NCI-H146 (cell line): ENCODE data around the gene DISP3.

Source experiments
- DNase-seq: peaks from one replicate; lab custom pipeline; 2025; lab: John Stamatoyannopoulos, UW

DISP3 gene

DNA sequence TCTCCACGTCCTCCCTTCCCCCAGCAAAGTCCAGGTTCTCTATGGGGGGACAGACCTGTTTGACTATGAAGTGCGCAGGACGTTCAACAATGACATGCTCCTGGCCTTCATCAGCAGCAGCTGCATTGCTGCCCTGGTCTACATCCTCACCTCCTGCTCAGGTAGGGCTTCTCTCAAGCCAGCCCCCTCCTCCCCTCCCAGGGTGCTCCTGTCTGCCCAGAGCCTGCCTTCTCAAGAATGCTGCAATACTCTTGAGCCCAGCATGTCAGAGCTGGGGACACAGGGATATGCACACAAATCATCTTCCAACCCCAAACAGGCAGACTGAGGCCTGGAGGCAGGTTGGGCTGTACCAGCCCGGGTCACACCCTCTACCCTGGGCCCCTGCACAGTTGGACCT, 35.4 kb downstream of the DISP3 start:
- no peak for DNase-seq

DNA sequence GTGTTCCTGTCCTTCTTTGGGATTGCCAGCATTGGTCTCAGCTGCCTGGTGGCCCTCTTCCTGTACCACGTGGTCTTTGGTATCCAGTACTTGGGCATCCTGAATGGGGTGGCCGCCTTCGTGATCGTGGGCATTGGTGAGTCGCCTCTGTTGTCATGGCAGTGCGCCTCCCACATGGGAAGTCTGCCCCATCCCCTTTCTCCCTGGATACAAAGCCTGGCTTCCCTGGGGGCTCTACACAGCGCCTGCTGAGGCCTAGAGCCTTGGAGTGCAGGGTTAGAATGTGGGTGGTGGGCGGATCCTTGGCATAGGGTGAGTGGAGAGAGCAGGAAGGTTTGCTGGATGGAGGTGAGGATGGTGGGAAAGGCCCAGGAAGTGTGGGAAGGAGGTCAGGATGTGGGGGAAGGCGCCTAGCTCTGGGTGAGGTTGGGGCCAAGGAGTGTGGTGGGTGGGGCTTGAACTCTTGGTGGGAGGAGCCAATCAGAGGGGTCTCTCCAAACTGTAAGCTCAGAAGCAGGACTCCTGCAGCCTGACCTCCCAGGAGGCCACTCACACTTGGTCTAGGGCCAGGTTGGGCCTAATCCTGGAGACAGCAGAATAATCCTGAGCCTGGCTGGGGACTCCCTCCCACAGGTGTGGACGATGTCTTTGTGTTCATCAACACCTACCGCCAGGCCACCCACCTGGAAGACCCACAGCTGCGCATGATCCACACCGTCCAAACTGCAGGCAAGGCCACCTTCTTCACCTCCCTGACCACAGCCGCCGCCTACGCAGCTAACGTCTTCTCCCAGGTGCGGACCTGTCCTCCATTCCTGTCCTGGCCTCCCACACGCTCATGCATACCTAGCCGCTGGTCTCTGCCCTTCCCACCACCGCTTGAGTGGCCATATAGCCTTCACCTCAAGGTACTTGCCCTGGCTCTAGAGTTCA, 36.7 kb downstream of the DISP3 start:
- DNase-seq = no peak

DNA sequence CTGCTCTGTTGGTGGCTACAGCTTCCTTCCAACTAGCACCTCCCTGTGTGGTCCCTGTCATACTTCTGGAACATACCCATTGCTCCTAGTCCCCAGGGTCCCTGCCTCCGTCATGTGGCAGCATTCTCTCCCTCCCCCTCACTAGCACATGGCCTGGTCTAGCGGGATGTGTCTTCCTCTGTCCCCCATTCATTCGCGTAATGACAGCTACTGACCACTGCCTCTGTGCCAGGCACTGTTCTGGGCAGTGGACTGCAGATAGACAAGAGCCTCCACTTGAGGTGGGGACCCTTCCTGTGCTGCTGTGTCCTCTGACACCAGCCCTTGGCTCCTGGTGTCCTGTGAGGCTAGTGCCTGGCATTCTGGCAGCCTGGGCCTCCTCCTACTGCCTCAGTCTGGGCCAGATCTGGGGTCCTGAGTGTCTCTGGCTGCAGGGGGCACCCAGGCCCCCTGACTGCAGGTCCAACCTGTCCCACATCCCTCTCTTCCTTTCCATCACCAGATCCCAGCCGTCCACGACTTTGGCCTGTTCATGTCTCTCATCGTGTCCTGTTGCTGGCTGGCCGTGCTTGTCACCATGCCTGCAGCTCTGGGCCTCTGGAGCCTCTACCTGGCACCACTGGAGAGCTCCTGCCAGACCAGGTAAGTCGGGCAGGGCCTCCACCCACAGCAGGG, 38.1 kb downstream of the DISP3 start:
- no peak for DNase-seq

DNA sequence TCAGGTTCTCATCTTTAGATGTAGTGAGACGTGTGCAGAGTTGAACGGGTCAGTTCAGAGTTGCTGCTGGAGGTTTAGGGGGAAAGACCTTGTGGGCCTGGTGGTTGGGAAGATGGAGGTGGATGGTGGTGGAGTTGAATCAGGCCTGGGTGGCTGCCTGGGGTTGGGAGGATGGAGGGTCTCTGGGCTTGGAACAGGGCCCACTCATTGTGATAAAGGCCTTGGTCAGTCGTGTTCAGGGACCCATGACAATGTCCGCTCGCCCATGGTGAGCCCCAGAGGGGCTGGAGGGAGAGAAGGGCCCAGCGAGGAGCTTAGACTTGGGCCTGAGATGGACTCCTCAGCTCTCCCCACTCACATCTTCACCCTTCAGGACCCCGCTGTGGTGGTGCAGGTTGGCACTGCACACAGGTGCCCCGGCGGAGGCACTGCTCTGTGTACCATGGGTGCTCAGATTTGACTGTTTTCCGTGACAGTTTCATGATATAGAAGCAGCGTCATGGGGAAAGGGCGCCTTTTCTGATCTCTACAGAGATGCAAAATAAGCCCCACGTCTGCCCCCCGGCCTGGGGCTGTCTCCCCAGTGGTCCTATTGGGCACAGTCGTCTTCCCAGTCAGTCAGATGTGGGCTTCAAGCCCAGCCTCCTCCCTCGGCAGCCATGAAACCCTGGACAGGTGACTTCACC, 39.2 kb downstream of the DISP3 start:
- no peak for DNase-seq

DNA sequence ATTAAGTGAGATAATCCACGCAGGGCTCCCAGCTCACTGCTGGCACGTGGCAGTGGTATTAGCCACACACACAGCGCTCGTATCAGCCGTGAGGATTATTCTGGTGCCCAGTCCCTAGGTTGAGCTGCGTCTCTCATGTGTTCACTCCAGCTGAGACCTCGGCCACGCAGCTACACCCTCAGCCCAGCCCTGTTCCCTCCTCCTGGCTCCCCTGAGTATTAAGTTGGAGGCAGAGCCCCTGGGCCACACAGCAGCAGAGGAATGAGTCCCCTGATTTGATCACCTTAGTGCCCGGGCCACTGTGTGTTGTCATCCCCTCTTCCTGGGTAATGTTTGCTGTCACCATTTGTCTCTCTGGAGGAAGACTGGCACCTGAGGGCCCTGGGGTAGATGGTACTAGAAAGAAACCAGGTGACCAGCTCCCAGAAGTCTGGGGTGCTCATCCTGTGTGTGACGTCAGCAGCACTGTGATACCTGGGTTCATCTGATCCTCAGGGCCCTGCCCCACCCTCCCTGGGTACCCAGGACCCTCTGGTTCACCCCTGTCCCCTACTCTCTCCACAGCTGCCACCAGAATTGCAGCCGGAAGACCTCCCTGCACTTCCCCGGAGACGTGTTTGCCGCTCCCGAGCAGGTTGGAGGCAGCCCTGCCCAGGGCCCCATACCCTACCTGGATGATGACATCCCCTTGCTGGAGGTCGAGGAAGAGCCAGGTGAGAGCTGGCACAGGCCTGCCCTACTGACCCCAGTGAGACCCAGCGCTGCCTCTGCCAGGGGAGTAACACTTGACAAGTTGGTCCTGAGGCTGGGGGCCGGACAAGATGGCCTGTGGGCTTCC, 40.1 kb downstream of the DISP3 start:
- no peak for DNase-seq

DNA sequence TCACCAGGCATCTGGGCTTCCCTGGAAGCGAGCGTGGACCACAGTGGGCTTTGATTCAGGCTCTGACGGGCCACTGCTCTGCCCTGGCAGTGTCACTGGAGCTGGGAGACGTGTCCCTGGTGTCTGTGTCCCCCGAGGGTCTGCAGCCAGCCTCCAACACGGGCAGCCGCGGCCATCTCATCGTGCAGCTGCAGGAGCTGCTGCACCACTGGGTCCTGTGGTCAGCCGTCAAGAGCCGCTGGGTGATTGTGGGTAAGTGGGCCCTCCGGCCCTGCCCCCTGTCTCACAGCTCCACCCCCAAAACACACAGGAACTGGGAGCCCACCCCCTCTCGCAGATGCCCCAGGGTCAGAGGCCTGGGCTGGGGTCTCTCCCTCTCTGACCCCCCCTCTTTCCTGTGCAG, 40.7 kb downstream of the DISP3 start:
- no peak for DNase-seq

DNA sequence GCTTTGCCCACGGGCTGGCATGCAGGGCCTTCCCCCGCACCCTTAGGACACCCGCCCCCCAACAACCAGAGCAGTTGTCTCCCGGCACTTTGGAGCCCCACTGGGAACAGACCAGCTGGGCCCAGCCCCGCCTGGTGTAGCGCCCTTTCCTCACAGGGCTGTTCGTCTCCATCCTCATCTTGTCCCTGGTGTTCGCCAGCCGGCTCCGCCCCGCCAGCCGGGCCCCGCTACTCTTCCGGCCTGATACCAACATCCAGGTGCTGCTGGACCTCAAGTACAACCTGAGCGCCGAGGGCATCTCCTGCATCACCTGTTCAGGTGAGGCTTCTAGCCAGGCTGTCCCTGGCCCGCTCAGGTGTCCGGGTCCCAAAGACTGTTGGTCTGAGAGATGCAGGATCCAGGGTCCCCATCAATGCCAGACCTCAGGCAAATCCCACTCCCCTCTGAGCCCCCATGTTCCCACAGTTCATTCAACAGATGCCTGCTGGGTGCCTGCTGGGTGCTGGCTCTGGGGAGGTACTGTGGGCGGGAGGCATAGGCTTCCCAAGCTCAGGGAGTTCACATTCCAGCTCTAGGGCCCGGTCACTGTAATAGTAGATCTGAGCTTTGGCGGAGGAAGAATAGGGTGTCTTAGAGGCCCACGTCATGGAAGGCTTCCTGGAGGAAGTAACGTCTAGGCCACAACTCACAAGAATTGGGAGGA, 41.7 kb downstream of the DISP3 start:
- DNase-seq = no peak

DNA sequence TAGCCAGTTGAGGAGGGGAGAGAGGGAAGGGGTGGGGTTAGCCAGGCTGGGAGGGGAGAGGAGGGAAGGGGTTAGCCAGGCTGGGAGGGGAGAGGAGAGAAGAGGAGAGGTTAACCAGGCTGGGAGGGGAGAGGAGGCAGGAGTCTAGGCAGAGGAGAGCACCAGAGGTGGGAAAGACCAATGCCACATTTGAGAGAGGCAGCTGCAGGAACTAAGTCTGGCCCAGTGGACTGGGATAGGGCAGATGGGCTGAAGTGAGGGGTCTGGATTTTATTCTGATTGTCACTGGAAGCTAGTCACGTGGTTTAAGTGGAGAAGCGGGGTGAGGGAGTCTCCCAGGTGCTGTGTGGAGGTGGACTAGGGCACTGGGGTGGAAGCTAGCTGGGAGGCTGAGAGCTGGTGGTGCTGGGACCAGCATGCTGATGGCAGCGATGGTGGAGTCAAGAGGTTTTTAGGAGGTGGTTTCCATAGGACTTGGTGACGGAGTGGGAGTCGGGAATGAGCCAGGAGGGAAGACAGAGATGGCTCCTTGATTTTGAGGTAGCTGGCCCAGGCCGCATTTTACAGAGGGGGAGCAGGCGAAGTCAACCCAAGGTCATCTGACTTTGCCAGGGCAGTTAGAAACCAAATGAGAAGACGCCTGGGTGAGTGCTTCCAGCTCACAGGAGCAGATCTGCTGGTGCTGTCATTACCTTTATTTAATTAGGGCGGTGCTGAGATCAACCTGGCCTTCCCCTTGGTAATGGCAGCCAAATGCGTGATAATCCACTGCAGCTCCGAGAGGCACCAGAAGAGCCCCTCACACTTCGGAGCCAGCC, 42.8 kb downstream of the DISP3 start:
- no peak for DNase-seq

DNA sequence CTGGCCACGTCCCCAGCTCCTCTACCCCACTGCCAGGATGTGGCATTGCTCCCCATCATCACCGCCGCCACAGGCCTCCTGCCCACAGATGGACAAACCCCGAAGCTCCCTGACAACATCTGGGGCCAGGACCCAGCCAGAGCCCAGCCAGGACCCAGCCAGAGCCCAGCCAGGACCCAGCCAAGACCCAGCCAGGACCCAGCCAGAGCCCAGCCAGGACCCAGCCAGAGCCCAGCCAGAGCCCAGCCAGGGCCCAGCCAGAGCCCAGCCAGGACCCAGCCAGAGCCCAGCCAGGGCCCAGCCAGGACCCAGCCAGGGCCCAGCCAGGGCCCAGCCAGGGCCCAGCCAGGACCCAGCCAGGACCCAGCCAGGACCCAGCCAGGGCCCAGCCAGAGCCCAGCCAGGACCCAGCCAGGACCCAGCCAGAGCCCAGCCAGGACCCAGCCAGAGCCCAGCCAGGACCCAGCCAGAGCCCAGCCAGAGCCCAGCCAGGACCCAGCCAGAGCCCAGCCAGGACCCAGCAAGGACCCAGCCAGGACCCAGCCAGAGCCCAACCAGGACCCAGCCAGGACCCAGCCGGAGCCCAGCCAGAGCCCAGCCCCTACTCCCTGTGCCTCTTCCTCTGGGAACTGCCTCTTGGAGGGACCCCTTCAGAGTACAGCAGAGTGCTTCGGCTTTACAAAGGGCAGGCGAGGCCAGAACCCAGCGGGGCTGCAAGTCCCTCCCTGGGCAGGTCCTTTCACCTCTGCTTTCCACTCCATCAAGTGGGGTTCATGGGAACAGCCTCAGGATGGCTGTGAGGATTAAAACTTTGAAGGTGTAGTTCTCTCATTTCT, 43.7 kb downstream of the DISP3 start:
- no peak for DNase-seq

DNA sequence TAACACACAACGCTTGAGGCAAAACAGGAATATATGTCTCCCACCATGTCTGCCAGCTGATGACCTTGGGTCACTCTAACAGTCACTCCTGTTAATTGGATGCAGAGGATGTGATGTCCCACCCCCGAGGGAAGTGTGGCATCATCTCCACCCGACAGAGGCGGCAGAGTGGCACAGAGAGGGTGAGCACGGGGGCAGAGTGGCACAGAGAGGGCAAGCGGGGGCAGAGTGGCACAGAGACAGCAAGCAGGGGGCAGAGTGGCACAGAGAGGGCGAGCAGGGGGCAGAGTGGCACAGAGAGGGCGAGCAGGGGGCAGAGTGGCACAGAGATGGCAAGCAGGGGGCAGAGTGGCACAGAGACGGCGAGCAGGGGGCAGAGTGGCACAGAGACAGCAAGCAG, 44.3 kb downstream of the DISP3 start:
- DNase-seq = no peak

DNA sequence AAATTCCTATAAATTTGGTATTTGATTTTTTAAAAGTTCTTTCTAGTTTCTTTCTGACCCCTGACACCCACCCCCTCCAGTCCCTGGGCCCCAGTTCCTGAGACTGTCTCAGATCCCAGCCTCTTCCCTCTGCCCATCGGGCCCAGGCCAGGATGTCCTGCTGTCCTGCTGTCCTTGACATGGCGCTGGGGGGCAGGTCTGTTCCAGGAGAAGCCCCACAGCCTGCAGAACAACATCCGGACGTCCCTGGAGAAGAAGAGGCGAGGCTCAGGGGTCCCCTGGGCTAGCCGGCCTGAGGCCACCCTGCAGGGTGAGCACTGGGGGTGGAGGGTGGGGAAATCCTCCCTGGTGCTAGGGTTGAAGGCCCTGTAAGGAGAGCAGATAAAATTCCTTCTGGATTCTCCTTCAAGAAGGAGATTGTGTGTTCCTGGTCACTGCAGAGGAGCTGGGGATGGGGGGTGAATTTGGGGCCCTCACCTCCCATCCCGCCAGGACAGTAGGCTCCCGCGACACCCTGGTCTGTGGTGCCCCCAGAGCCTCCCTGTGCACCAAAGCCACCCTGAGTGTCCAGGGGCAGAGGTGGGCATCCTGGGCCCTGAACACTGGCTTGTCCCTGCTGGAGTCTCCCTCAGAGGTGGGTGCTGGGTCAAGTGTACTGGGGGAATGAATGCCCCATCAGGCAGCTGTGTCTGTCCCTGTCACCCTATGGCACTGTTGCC, 45.0 kb downstream of the DISP3 start:
- DNase-seq = no peak

DNA sequence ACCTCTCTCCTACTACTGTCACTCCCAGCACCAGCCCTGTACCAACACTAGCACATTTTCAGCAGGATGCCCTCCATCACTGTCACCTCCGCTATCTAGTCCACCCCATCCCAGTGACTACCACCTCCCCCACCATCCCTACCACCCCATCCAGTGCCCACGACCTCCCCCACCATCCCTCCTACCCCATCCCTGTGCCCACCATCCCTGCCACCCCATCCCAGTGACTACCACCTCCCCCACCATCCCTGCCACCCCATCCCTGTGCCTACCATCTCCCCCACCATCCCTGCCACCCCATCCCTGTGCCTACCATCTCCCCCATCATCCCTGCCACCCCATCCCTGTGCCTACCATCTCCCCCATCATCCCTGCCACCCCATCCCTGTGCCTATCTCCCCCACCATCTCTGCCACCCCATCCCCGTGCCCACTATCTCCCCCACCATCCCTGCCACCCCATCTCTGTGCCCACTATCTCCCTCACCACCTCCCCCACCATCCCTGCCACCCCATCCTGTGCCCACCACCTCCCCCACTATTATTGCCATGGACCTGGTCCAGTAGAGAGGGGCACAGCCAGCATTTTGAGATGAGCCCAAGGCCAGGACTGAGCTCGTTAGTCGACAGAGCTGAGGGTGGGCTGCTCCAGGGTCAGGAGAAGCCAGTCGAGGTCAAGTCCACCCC, 45.7 kb downstream of the DISP3 start:
- DNase-seq = no peak

DNA sequence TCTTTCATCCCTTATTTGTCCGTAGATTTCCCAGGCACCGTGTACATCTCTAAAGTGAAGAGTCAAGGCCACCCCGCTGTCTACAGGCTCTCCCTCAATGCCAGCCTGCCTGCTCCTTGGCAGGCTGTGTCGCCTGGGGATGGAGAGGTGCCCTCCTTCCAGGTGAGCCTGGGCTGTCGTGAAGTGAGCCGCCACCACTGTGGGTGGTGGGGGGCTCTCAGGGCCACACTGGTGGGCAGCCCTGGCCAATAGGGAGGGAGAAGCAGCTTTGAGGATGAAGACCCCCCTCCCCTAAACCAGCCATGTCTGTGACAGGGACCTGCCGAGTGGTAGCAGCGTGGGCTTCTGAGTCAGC, 46.2 kb downstream of the DISP3 start:
- no peak for DNase-seq

DNA sequence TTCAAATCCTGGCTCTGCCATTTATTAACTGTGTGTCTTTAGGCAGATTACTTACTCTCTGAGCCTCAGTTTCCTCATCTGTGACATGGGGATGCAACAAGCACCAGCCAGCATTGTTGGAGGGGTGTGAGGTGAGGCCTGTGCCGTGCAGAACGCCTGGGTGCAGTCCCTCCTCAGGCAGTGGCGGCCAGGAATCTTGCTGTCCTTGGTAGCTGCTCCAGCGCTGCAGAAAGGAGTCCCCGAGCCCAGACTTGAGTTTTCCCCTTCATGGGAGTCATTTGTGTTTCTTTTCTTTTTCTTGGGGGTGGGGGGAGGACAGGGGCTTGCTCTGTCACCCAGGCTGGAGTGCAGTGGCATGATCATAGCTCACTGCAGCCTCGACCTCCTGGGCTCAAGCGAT, 46.6 kb downstream of the DISP3 start:
- no peak for DNase-seq

DNA sequence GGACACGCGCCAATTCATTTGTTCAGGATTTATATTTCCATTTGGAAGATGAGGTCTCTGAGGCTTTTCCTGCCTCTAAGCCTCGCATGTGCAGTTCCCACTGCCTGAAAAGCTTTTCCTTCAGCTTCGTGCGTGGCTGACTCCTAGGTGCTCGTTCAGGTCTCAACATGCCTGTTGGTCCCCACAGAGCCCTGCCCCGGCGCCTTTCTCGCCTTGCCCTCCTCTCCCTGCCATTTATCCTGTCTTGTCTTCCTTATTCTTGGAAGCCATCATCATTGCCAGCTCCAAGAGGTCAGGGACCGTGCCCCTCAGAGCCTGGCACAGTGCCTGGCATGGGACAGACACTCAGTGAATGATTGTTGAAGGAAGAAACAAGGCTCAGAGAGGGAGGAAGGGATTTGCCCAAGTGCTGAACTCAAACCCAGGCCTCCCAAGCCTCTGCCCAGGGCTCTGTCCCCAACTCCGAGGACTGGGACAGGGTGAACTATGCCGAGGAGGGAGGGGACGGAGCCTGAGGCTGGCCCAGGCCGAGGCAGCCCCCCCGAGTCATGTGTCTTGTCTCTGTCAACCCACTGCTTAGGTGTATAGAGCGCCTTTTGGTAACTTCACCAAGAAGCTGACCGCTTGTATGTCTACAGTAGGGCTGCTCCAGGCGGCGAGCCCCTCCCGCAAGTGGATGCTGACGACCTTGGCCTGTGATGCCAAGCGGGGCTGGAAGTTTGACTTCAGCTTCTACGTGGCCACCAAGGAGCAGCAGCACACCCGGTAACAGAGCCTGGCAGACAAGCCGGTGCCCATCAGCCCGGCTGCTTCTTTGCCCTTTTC, 47.3 kb downstream of the DISP3 start:
- no peak for DNase-seq

DNA sequence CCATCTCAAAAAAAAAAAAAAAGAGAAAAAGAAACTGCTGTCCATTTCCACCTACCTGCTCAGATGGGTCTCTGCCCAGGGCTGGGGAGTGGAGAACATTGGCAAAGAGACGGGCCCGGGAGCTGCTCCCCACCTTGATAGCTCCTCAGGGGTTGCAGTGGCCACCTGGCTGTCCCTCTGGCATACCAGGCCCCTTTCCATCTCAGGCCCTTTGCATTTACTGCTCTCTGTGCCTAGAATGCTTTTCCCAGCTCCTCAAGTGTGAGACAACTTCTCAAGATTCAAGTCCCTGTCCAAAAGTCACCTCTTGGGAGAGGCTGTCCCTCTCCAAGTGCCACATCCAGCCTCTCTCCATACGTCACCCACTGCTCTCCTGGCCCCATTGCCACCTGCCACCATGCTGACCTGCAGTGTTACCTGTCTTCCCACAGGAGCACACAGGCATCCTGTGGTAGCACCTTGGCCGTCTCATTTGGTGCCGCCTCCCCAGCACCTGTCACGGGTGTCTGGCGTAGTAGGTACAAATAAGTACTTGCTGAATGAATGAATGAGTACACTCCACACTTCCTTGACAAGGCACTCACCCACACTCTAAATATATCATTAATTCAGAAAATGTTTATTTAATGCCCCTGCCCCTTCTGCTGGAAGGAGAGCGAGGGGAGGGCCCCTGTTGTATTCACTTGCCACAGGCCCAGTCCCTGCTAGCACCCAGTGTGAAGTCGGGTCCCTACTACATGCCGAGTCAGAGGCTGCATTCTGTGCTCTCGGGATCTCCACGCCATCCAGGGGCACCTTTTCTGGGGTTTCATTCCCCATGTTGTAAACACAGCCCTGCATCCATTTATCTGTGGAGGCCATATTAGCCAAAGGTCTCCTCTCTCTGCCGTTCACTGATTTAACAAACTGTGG, 48.8 kb downstream of the DISP3 start:
- no peak for DNase-seq
